Thyroid gland (tissue), 4 donors: ENCODE results near the gene BACH2.

Experiments
- POLR2A ChIP-seq, 2 donors: fragments of 450-650 bp; IDR thresholded peaks; one replicate each; pipeline ENCODE4 v1.6.1; 2017; ENCODE audit warnings: antibody characterized with exemption in 2 of 2, mild to moderate bottlenecking in 2 of 2, moderate library complexity in 1 of 2
- TF ChIP-seq, protein P1 (sequence below), 6 experiments: fragments of 200-600 bp in 3 of 6; fragments of 450-650 bp in 3 of 6; sonication (generic) in 3 of 6; IDR thresholded peaks; one replicate each; pipeline ENCODE4 v1.5.1; 2016 to 2019; ENCODE audit warnings: antibody characterized with exemption in 6 of 6, mild to moderate bottlenecking in 2 of 6, inconsistent platforms in 1 of 6, moderate library complexity in 1 of 6

GRCh38 chr6:89950879-89951391 is 345.7 kb downstream of the BACH2 start:
- TF ChIP-seq, protein P1, sequence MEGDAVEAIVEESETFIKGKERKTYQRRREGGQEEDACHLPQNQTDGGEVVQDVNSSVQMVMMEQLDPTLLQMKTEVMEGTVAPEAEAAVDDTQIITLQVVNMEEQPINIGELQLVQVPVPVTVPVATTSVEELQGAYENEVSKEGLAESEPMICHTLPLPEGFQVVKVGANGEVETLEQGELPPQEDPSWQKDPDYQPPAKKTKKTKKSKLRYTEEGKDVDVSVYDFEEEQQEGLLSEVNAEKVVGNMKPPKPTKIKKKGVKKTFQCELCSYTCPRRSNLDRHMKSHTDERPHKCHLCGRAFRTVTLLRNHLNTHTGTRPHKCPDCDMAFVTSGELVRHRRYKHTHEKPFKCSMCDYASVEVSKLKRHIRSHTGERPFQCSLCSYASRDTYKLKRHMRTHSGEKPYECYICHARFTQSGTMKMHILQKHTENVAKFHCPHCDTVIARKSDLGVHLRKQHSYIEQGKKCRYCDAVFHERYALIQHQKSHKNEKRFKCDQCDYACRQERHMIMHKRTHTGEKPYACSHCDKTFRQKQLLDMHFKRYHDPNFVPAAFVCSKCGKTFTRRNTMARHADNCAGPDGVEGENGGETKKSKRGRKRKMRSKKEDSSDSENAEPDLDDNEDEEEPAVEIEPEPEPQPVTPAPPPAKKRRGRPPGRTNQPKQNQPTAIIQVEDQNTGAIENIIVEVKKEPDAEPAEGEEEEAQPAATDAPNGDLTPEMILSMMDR (IDR thresholded peaks at IDR 0.05), result no peak
- no peak for TF ChIP-seq POLR2A (IDR thresholded peaks at IDR 0.05)
